ENCODE measurements around the gene SEC24B. TPM values are rescaled to one million over a fixed set of nuclear protein-coding genes. Genes with fewer than 3 reads are reported as not detected.
"Not testable (repeated sequence)": the region's sequence is repeated elsewhere in the genome, so short reads cannot be mapped to it uniquely, and the experiment has no call there.

SEC24B gene
- total RNA-seq, 1 experiment from 2014 or later: 7.0 TPM

DNA sequence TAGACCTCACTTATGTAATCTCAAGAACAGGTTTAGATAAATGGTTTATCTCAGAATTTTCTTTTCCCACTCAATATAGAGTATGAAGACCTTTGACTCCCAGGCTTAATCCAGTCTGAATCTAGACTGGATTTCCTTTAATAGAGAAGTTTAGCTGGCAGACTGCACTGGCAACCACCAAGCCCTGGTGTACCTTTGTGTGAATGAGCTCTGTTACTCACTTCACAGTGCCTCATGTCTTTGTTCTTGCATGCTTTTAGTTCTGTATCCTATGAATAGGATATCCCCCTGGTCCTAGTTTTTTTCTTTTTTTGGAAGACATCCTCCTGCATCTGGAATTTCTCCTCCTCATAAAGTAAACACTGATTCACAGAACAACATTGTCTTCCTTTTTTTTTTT is 73.3 kb downstream of the SEC24B start:
- no peak for DNase-seq (ENCODE audit: low read depth)

- DNase-seq (ENCODE audit: low read depth): no peak
Observed at GRCh38 chr4:109510687-109511086, 77.1 kb downstream of the SEC24B start.

- DNase-seq (ENCODE audit: low read depth): no peak
Observed at GRCh38 chr4:109511414-109511813, 77.8 kb downstream of the SEC24B start.

- not testable (repeated sequence) for DNase-seq (ENCODE audit: low read depth)
Observed at GRCh38 chr4:109513368-109513767, 79.8 kb downstream of the SEC24B start.

DNA sequence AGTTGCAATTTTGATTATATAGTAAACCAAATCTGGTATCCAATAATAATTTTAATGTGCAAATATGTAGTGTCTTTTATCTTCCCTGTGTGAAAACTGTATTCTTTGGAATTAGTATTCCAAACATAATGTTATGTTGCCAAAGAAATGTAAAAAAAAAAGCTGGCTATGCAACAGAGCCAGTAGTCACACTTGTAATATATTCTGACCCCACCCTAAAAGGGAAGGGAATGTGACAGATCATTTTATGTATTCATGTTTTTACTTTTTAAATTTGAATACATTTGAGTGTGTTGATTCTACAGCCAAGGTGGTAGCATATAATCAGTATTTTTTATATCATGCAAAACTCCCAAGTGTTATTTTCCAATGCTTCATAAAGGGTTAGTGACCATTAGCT is 98.6 kb downstream of the SEC24B start:
- DNase-seq (ENCODE audit: low read depth): no peak

DNA sequence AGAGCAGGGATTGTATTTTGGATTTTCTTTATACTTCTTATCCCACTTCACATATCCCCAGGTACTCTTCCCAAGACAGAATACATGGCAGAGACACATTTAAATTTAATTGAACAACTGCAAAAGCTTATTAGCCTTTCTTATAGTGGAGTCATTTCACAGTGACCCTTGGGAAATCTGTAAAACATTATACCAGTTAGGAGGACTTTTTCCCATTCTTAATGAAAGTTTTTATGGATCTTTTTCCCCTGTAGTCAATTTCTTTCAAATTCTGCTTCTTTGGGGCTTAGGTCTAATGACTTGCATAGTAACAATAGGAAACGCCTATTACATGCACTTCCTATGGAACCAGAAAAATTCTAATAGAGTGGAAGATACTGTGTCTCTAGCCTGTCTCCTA is 111.8 kb downstream of the SEC24B start:
- no peak for DNase-seq (ENCODE audit: low read depth)

DNA sequence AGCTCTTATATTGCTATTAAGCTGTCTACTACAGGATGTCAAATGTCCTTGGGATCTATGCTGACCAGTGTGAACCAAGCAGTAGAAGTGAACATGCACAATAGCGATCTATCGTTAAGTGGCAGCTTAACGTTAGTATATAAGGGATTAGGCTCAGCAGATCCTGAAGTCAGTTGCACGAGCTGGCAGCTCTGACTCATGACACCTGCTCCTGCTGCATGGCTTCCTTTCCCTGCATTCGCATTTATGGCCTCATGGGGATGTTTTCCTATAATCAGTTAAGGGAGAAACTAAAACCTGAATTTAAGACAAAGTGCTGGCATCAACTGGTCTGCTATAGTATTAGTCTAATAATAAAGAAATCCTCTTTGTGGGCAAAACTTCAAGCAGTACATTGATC is 113.8 kb downstream of the SEC24B start:
- DNase-seq (ENCODE audit: low read depth): no peak

- peak; percentile 53 for DNase-seq (ENCODE audit: low read depth)
Observed at GRCh38 chr4:109548655-109549054, 115.0 kb downstream of the SEC24B start.

DNA sequence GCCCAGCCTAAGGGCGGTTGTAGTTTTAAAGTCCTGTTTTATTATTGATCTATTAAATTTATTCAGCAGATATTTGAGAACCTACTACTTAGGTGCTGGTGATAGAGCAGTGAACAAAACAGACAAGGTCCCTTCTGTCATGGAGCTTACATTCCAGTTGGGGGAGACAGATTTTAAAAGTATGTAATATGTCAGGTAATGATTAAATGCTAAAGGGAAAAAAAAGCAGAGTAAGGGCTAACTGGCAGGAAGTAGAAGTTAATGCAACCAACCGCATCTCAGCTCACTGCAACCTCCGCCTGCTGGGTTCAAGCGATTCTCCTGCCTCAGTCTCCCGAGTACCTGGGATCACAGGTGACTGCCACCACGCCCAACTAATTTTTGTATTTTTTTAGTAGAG is 118.6 kb downstream of the SEC24B start:
- DNase-seq (ENCODE audit: low read depth): no peak

DNA sequence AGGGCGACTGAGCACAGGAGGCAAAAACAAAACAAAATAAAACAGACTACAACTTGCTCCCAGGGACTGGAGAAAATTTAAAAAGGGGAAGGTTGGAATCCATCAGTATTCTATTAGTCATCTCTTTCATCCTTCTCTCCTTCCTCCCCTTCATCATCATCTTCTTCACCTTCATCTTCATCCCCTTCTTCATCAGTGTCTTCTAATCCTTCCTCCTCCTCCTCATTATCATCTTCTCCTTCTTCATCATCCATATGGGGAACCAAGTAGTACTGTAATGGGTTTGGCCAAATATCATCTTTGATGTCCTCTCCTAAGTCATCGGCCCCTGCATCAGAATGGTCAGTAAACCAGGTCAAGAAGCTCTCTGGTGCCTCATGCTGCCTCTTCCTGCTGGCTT is 119.5 kb downstream of the SEC24B start:
- DNase-seq (ENCODE audit: low read depth): no peak

DNA sequence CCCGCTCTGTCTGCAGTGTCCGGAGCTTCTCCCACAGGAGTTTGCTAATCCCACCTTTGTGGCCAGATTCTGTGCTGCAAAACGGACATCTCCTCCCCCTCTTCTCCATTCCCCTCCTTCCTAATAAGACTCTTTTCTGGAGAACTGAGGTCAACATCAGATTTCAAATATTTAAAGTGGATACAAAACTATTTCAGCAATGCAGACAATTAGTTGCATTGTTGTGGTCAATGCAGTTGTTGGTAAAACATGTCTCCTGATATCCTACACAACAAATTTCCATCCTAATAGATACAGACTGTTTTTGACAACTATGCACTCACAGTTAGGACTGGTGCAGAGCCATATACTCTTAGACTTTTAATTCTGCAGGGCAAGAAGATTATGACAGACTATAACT is 121.4 kb downstream of the SEC24B start:
- DNase-seq (ENCODE audit: low read depth): no peak

- DNase-seq (ENCODE audit: low read depth): no peak
Observed at GRCh38 chr4:109557433-109557832, 123.8 kb downstream of the SEC24B start.

DNA sequence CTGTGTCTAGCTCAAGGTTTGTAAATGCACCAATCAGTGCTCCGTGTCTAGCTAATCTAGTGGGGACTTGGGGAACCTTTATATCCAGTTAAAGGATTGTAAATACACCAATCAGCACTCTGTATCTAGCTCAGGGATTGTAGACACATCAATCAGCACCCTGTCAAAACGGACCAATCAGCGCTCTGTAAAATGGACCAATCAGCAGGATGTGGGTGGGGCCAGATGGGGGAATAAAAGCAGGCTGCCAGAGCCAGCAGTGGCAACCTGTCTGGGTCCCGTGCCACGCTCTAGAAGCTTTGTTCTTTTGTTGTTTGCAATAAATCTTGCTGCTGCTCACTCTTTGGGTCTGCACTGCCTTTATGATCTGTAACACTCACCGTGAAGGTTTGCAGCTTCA is 124.5 kb downstream of the SEC24B start:
- not testable (repeated sequence) for DNase-seq (ENCODE audit: low read depth)

GRCh38 chr4:109559625-109559982 is 126.0 kb downstream of the SEC24B start:
- peak; percentile 24 for DNase-seq (ENCODE audit: low read depth)

DNA sequence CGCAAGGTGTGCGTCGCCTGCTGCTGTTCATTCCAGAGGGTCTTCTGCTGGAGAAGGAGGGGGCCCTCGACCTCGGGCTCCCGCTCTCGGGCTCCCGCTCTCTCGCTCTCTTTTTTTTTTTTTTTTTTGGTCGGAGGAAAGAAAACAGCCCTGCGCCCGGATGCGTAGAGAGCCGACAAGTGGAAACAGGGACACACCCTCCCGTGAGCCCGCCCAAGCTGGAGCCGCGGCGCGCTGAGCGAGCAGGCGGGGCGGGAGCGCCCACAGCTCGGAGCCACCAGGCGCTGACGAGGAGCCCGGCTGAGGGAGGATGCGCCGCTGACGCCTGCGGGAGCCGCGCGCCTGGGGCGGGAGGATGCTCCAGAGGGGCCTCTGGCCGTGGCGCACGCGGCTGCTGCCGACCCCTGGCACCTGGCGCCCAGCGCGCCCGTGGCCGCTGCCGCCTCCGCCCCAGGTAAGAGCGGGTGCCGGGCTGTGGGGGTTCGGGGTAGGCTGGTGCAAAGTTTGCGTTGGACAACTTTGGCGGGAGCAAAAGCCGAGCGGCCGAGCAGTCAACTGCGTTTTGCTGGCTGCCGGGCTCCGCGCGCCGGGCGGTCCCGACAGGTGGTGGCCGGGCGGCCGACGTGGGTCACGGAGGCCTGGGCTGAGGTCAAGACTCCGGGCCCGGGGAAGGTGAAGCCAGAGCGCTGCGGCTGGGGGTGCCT is 126.5 kb downstream of the SEC24B start, which contains the start of gene MCUB:
TSS of gene MCUB (plus strand) at position 264 of the 704 bp plus-strand sequence. CDS start at position 356, 92 bp downstream.
- DNase-seq (ENCODE audit: low read depth): peak; percentile 88

DNA sequence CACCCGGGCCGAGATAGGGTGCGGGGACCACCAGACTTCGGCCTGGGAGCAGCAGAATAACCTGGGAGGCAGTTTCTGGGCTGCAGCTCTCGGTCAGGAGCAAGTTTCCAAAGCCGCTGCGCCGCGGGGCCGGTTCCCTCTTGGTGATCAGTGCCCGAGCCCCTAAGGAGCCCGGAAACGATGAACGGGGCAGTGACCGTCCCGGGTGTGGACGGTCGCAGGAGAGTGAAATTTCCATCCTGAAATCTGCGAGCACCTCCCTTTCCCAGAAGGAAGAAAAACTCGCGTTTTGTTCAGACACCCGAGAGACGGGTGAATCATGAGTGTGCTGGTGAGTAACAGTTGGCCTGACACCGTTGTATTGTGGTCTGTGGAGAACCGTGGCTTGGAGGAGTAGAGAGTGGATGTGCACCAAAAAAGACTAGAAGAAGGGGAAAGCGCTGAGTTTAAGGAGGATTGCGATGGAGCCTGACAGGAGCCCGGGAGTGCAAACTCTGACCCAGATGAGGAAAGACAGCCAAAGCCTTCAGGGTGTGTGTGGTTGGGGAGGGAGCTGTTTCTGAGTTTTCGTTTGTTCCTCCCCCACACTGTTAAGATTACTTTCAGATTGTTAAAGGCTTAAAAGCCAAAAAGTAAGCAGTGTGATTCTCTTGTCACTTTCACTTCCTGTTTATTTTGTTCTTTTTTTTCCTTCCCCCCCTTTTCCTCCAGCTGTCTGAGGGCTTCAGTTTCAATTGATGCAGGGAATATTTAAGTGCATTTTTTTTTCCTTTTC is 127.3 kb downstream of the SEC24B start:
- DNase-seq (ENCODE audit: low read depth): peak; percentile 48

- DNase-seq (ENCODE audit: low read depth): no peak
Observed at GRCh38 chr4:109562457-109563239, 129.0 kb downstream of the SEC24B start.

- no peak for DNase-seq (ENCODE audit: low read depth)
Observed at GRCh38 chr4:109571494-109571893, 137.9 kb downstream of the SEC24B start.

DNA sequence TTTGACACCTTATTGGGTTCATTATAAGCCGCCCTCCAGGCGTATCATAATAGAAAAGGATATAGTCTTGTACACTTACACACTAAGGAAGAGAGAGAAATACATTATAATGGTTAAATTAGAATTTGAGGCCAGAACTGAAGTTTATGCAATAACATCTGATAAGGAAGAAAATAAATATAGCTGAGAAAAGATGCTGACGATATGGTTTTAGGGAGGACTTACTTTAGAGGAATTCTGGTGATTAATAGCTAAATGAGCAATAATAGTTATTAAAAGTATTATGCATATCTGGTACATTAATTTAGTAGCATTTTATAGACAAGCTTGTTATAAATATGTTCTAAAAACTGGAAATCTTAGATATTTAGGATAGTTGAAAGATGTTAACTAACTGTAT is 138.5 kb downstream of the SEC24B start:
- DNase-seq (ENCODE audit: low read depth): no peak

GRCh38 chr4:109574443-109574850 is 140.8 kb downstream of the SEC24B start:
- no peak for DNase-seq (ENCODE audit: low read depth)

DNA sequence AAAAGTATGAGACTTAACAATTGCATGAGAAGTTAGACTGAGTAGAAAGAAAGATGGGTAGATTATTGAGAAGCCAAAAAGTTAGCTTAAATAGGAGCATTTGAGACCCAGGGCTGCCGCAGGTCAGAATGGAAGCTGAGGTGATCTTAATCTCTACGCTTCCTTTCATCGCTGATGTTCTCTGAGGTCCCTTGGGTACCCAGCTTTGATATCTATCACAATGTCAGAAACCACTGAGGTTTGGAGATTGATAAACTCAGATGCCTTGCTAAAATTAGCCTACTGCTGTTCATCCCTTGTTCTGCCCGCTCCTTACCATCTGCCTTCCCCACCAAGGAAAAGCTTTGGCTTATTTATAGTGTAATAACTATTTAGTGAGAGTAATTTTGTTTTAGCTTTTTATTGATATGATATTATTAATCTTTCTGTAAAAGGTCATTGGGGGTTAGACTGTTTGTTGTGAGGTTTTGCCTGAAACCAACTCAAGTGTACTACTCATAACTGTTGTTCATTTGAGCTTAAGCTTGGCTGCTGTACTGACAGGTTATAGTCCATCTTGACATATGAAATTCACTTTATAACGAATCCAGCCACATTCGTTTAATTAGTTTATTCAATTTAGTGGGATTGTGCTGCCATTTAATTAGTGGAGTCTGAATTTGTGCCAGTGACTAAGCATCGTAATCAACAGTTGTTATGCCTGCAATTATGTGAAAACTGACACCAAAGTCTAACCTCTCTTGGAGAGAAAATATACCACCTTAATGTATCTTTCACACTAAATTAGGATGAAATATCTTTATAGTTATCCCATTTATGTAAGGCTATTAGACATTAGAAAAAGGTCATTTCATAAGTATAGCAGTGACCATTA is 141.6 kb downstream of the SEC24B start:
- DNase-seq (ENCODE audit: low read depth): no peak

All from Daoy (cell line).